AG09309 (cell line): Measurements from ENCODE around the gene GPM6B.

Experiments
- DNase-seq: peaks from one replicate; pipeline ENCODE4 v3.0.0-alpha.2; 2010; ENCODE audit warnings: low read depth
- H3K4me3 ChIP-seq: 2 replicates; pipeline ENCODE4 v1.5.1; 2011; ENCODE audit warnings: mild to moderate bottlenecking, low read depth, low read length, moderate library complexity; ENCODE audit not compliant: control insufficient read depth
- TF ChIP-seq, protein P1 (sequence below): IDR thresholded peaks from 2 replicates; pipeline ENCODE4 v1.5.1; 2011; ENCODE audit warnings: mild to moderate bottlenecking, low read depth, low read length, inconsistent platforms; ENCODE audit not compliant: insufficient read depth, control insufficient read depth; ENCODE audit errors: missing control alignments

GPM6B gene

GRCh38 chrX:13761606-13762414 is 55.1 kb downstream of the GPM6B start:
- TF ChIP-seq, protein P1, sequence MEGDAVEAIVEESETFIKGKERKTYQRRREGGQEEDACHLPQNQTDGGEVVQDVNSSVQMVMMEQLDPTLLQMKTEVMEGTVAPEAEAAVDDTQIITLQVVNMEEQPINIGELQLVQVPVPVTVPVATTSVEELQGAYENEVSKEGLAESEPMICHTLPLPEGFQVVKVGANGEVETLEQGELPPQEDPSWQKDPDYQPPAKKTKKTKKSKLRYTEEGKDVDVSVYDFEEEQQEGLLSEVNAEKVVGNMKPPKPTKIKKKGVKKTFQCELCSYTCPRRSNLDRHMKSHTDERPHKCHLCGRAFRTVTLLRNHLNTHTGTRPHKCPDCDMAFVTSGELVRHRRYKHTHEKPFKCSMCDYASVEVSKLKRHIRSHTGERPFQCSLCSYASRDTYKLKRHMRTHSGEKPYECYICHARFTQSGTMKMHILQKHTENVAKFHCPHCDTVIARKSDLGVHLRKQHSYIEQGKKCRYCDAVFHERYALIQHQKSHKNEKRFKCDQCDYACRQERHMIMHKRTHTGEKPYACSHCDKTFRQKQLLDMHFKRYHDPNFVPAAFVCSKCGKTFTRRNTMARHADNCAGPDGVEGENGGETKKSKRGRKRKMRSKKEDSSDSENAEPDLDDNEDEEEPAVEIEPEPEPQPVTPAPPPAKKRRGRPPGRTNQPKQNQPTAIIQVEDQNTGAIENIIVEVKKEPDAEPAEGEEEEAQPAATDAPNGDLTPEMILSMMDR = no peak
- no peak for DNase-seq
- no peak overlapping the region for H3K4me3 ChIP-seq

DNA sequence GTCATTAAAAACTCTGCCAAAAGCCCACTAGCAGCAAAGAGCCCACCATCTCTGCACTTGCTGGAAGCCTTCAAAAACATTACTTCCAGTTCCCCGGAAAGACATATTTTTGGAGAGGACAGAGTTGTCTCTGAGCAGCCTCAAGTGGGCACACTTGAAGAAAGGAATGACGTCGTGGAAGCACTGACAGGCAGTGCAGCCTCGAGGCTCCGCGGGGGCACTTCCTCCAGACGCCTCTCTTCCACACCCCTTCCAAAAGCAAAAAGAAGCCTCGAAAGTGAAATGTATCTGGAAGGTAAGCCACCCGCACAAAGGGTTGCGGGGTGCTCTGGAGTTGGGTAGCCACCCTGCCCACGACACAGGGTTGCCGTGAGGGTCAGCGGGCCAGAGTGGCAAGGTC is 56.5 kb downstream of the GPM6B start:
- no peak for DNase-seq
- H3K4me3 ChIP-seq = no peak overlapping the region
- TF ChIP-seq, protein P1 = no peak

DNA sequence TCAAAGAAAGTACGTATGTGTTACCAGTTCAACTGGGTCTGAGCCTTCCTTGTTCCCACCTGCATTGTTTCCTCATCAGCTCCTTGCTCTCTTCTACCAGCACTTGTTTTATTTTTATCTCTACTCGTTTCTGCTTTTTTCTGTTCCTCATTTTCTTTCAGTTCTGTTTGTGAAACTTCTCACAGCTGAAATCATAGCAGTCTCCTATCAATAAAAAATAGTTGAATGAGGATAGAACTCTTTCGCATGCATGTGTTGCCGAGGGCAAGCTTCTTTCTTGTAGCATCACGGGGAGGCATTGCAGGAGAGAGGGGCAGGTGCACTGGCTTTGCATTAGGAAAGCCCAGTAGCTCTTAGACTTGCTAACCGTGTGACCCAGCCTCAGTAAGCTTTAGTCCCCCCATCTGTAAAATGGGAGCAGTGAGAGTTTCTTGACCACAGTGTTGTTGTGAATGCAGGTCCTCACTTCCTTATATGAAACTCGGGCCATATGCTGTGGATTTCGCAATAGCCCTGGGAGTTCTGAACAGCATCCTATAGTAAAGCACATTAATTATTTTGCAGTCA is 57.7 kb downstream of the GPM6B start:
- H3K4me3 ChIP-seq = no peak overlapping the region
- DNase-seq = no peak

DNA sequence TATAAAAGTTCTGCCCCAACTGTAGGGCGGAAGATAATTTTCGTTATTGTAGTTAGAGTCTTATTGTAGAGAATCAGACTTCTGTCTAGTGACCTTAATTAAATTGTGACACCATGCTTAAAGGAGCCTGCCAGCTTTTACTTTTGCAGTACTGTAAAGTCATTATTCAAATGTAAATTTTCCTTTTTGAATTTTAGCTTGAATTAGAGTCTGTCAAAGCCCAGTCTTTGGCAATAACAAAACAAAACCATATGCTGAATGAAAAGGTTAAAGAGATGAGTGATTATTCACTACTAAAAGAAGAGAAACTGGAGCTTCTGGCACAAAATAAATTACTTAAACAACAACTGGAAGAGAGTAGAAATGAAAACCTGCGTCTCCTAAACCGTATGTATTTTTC is 60.5 kb downstream of the GPM6B start:
- no peak overlapping the region for H3K4me3 ChIP-seq
- no peak for DNase-seq
- TF ChIP-seq, protein P1 = no peak

More for the DNA sequence above, 57.7 kb downstream of the GPM6B start:
- TF ChIP-seq, protein P1 = no peak

GRCh38 chrX:13755254-13755653 is 61.6 kb downstream of the GPM6B start:
- H3K4me3 ChIP-seq = no peak overlapping the region
- TF ChIP-seq, protein P1 = no peak
- DNase-seq = no peak

DNA sequence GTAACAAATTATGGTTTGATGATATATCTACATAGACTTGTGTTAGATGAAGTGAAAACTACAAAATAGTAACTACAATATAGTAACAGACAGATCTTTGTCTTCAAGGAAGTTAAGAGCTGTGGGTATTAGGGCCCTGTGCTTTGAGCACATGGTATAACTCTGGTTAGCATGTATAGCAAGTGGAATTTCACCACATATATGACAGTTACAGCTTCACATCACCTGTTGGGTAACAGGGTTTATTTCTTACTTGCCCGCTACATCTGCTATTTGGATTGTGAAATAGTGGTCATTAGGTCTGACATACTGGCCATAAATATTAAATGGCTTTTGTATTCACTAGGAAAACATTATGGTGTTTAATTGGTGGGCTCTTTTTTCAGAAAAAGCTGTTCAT is 62.1 kb downstream of the GPM6B start:
- DNase-seq = no peak
- TF ChIP-seq, protein P1 = no peak
- no peak overlapping the region for H3K4me3 ChIP-seq
